GM12878 (cell line): ENCODE measurements around the gene EXD3. TPM values are rescaled to one million over a fixed set of nuclear protein-coding genes. Genes with fewer than 3 reads are reported as not detected.
"Not testable (repeated sequence)": the region's sequence is repeated elsewhere in the genome, so short reads cannot be mapped to it uniquely, and the experiment has no call there.

Source experiments
- ATAC-seq: fragments of 200-7000 bp; cut with Tn5 transposase; 3 replicates; pipeline ENCODE4 v1.9.1; 2020; ENCODE audit warnings: mild to moderate bottlenecking, moderate library complexity
- BruUV-seq: library from RNA; stranded (reverse); fragments of 400-500 nt; replicated peaks from 2 replicates; lab custom pipeline; 2021; lab: Mats Ljungman, UMichigan
- CTCF ChIA-PET: fragments of 300-600 bp; sonication (Branson Sonifier 250); formaldehyde crosslinking; extraction: SDS; loops from one replicate; lab custom pipeline; 2021; ENCODE audit warnings: inconsistent platforms; lab: Yijun Ruan, JAX
- POLR2A ChIA-PET: fragments of 350-600 bp; formaldehyde crosslinking; extraction: SDS; loops from one replicate; lab custom pipeline; 2021; ENCODE audit warnings: inconsistent platforms; lab: Charles Lee
- RAD21 ChIA-PET: fragments of 300-600 bp; sonication (Branson Sonifier 250); formaldehyde crosslinking; loops from one replicate; lab custom pipeline; 2023; ENCODE audit warnings: antibody characterized with exemption; ENCODE audit not compliant: unreplicated experiment; lab: Charles Lee
- SMC1A ChIA-PET: fragments of 300-600 bp; sonication (Branson Sonifier 250); formaldehyde crosslinking; loops from one replicate; lab custom pipeline; 2023; ENCODE audit not compliant: unreplicated experiment, uncharacterized antibody; lab: Charles Lee
- DNase-seq: peaks from one replicate; pipeline ENCODE4 v3.0.0-alpha.2; 2011; ENCODE audit warnings: low read depth, low spot score
- FAIRE-seq: peaks from 3 replicates; lab custom pipeline; 2011; peaks lifted over from hg19 to GRCh38; lab: Jason Lieb, UNC
- H2AFZ ChIP-seq: 2 replicates; pipeline ENCODE4 v1.6.0; 2011; ENCODE audit warnings: low read depth, low read length, control low read depth; ENCODE audit not compliant: control insufficient read depth
- H3K27ac ChIP-seq: 2 replicates; pipeline ENCODE4 v1.5.1; 2011; ENCODE audit warnings: control low read depth; ENCODE audit not compliant: control insufficient read depth, insufficient read depth
- H3K27me3 ChIP-seq, 2 experiments: replicated peaks in 1 of 2; 2 replicates each; pipeline versions ENCODE4 v1.6.0 to v1.6.1; 2011; ENCODE audit warnings: low read length in 1 of 2; ENCODE audit not compliant: control insufficient read depth in 2 of 2, insufficient read depth in 2 of 2
- H3K36me3 ChIP-seq, 2 experiments: 2 replicates each; pipeline ENCODE4 v1.5.1; 2011; ENCODE audit warnings: low read length in 1 of 2; ENCODE audit not compliant: control insufficient read depth in 2 of 2, insufficient read depth in 2 of 2
- H3K4me1 ChIP-seq: 2 replicates; pipeline ENCODE4 v1.6.1; 2011; ENCODE audit warnings: mild to moderate bottlenecking, low read length, moderate library complexity, mixed read lengths; ENCODE audit not compliant: control insufficient read depth, insufficient read depth
- H3K4me2 ChIP-seq: 2 replicates; pipeline ENCODE4 v1.6.0; 2011; ENCODE audit warnings: control low read depth; ENCODE audit not compliant: control insufficient read depth, insufficient read depth
- H3K4me3 ChIP-seq: fragments of 200-600 bp; sonication (generic); 2 replicates; pipeline ENCODE4 v1.5.1; 2016
- H3K79me2 ChIP-seq: 2 replicates; pipeline ENCODE4 v1.6.0; 2011; ENCODE audit warnings: low read length; ENCODE audit not compliant: control insufficient read depth, insufficient read depth
- H3K9ac ChIP-seq: 2 replicates; pipeline ENCODE4 v1.8.0; 2011; ENCODE audit warnings: low read length, control low read depth, mixed read lengths; ENCODE audit not compliant: control insufficient read depth, insufficient read depth
- H3K9me3 ChIP-seq: replicated peaks from 3 replicates; pipeline ENCODE4 v1.5.1; 2011; ENCODE audit warnings: mild to moderate bottlenecking, low read length; ENCODE audit not compliant: control insufficient read depth, insufficient read depth
- H4K20me1 ChIP-seq: 2 replicates; pipeline ENCODE4 v1.6.0; 2011; ENCODE audit not compliant: control insufficient read depth, insufficient read depth
- MXI1 ChIP-seq: fragments of 150-350 bp; IDR thresholded peaks from 2 replicates; pipeline ENCODE4 v1.6.1; 2011; ENCODE audit warnings: low read depth, mild to moderate bottlenecking, inconsistent platforms, low read length, improper control_type of control experiment
- PAX8 ChIP-seq: fragments of 450-650 bp; IDR thresholded peaks from 2 replicates; pipeline ENCODE4 v1.6.1; 2017; ENCODE audit warnings: mild to moderate bottlenecking, moderate library complexity
- POLR2AphosphoS2 ChIP-seq: IDR thresholded peaks from 2 replicates; pipeline ENCODE4 v1.6.1; 2011; ENCODE audit warnings: low read depth, mild to moderate bottlenecking, low read length, improper control_type of control experiment, moderate library complexity
- SMARCA5 ChIP-seq: fragments of 450-650 bp; IDR thresholded peaks from 2 replicates; pipeline ENCODE4 v1.6.1; 2017; ENCODE audit warnings: mild to moderate bottlenecking
- ZNF217 ChIP-seq: fragments of 450-650 bp; IDR thresholded peaks from 2 replicates; pipeline ENCODE4 v1.6.1; 2017; ENCODE audit warnings: antibody characterized with exemption, mild to moderate bottlenecking
- WGBS: methylation state at CpG from one replicate; pipeline ENCODE4 v1.1.6; 2016; ENCODE audit warnings: low lambda C conversion rate; ENCODE audit not compliant: insufficient replicate concordance, insufficient coverage; ENCODE audit errors: missing lambda C conversion rate; 5-methylcytosine and 5-hydroxymethylcytosine counted together
- in situ Hi-C: fragments of 300-500 bp; cut with MboI; formaldehyde crosslinking; loops from 9 replicates; pipeline ENCODE4 v1.14.3; 2018; ENCODE audit warnings: mixed read lengths
- intact Hi-C: fragments of 100-400 bp; cut with micrococcal nuclease; formaldehyde crosslinking; loops from one replicate; pipeline ENCODE4 v1.14.2; 2022; ENCODE audit not compliant: unreplicated experiment
- polyA plus RNA-seq, 11 experiments: library from polyadenylated mRNA; depleted of rRNA in 4 of 11; unstranded in 6 of 11; stranded (reverse) in 5 of 11; fragments of >200 nt; fragmentation: Nextera tagmentation in 4 of 11; fragmentation: Illumina TruSeq in 1 of 11; extraction: Ambion mirVana in 4 of 11; extraction: Trizol in 1 of 11; gene quantifications; 1 replicate in 1 of 11; 2 replicates in 10 of 11; pipeline versions ENCODE4 v1.2.1 to v1.2.3, GENCODE V29; 2011 to 2016; ENCODE audit warnings: inconsistent platforms in 2 of 11, missing spikeins in 2 of 11, low read depth in 1 of 11
- total RNA-seq, 4 experiments: library from RNA; depleted of rRNA in 3 of 4; stranded (reverse); fragments of >200 nt in 3 of 4; fragmentation: Illumina TruSeq in 1 of 4; extraction: Trizol in 1 of 4; gene quantifications; 2 replicates each; pipeline versions ENCODE4 v1.2.1 to v1.2.3, GENCODE V29; 2013 to 2021

EXD3 gene
- total and polyA plus RNA-seq, 10 of the 15 experiments (the other 5 are each of a cell fraction or from before 2014, with no cell fraction given) = 0.21 to 7.1 (median 3.6) TPM

GRCh38 chr9:137387114-137387890 lies 35.7 kb downstream of the EXD3 start:
- no peak for DNase-seq
- no peaks in the 10 kb centered on the region for H4K20me1 ChIP-seq
- ATAC-seq = no peak
- no peaks in the 10 kb centered on the region for H3K9me3 ChIP-seq
- BruUV-seq = no TSS peak
- WGBS = 55% methylated on average over 29 of the region's 34 CpGs
- in situ Hi-C loops = no loop called here
- RAD21 ChIA-PET = no interaction called here
- TF ChIP-seq POLR2AphosphoS2 (no peak), ZNF217 (no peak), PAX8 (no peak), MXI1 (no peak), SMARCA5 (no peak)
- no peaks in the 10 kb centered on the region for H3K27me3 ChIP-seq
- no peak overlapping the region for H3K27ac ChIP-seq
- no peaks in the 10 kb centered on the region for H3K4me1 ChIP-seq
- CTCF ChIA-PET = no interaction called here
- H3K79me2 ChIP-seq = no peaks in the 10 kb centered on the region
- no peak for FAIRE-seq
- no peak overlapping the region for H3K4me2 ChIP-seq
- intact Hi-C loops = no loop called here
- H3K4me3 ChIP-seq = no peak overlapping the region
- SMC1A ChIA-PET = no interaction called here
- no peaks in the 10 kb centered on the region for H3K36me3 ChIP-seq
- H2AFZ ChIP-seq = no peak overlapping the region
- no peak overlapping the region for H3K9ac ChIP-seq
- POLR2A ChIA-PET = no interaction called here

GRCh38 chr9:137386507-137387113 lies 36.4 kb downstream of the EXD3 start:
- ATAC-seq, H3K27me3 ChIP-seq, H3K36me3 ChIP-seq, H3K9ac ChIP-seq, FAIRE-seq, H3K27ac ChIP-seq, RAD21 ChIA-PET, in situ Hi-C loops, H3K9me3 ChIP-seq, H2AFZ ChIP-seq, H3K79me2 ChIP-seq, H3K4me1 ChIP-seq, H3K4me3 ChIP-seq, POLR2A ChIA-PET, H4K20me1 ChIP-seq, intact Hi-C loops, DNase-seq, CTCF ChIA-PET, SMC1A ChIA-PET, BruUV-seq, H3K4me2 ChIP-seq: not testable (repeated sequence)
- 55% methylated on average over 12 of the region's 12 CpGs for WGBS
